GM10266 (cell line): Measurements from ENCODE around the gene CIDEB.

Experiments
- DNase-seq: peaks from one replicate; pipeline ENCODE4 v3.0.0; 2012; ENCODE audit errors: extremely low spot score
- TF ChIP-seq, protein P1 (sequence below): IDR thresholded peaks from 2 replicates; pipeline ENCODE4 v1.5.1; 2012; ENCODE audit warnings: mild to moderate bottlenecking, low read depth; ENCODE audit not compliant: control insufficient read depth, insufficient read depth; ENCODE audit errors: missing control alignments

Gene CIDEB

DNA sequence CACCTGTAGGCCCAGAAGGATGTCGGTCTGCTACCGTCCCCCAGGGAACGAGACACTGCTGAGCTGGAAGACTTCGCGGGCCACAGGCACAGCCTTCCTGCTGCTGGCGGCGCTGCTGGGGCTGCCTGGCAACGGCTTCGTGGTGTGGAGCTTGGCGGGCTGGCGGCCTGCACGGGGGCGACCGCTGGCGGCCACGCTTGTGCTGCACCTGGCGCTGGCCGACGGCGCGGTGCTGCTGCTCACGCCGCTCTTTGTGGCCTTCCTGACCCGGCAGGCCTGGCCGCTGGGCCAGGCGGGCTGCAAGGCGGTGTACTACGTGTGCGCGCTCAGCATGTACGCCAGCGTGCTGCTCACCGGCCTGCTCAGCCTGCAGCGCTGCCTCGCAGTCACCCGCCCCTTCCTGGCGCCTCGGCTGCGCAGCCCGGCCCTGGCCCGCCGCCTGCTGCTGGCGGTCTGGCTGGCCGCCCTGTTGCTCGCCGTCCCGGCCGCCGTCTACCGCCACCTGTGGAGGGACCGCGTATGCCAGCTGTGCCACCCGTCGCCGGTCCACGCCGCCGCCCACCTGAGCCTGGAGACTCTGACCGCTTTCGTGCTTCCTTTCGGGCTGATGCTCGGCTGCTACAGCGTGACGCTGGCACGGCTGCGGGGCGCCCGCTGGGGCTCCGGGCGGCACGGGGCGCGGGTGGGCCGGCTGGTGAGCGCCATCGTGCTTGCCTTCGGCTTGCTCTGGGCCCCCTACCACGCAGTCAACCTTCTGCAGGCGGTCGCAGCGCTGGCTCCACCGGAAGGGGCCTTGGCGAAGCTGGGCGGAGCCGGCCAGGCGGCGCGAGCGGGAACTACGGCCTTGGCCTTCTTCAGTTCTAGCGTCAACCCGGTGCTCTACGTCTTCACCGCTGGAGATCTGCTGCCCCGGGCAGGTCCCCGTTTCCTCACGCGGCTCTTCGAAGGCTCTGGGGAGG is 3.1 kb upstream of the CIDEB start, which contains the start of gene LTB4R:
Gene LTB4R (plus strand): TSS at position 857 of the 959 bp plus-strand sequence. CDS start 4,150 bp downstream, outside the sequence.
- TF ChIP-seq, protein P1, sequence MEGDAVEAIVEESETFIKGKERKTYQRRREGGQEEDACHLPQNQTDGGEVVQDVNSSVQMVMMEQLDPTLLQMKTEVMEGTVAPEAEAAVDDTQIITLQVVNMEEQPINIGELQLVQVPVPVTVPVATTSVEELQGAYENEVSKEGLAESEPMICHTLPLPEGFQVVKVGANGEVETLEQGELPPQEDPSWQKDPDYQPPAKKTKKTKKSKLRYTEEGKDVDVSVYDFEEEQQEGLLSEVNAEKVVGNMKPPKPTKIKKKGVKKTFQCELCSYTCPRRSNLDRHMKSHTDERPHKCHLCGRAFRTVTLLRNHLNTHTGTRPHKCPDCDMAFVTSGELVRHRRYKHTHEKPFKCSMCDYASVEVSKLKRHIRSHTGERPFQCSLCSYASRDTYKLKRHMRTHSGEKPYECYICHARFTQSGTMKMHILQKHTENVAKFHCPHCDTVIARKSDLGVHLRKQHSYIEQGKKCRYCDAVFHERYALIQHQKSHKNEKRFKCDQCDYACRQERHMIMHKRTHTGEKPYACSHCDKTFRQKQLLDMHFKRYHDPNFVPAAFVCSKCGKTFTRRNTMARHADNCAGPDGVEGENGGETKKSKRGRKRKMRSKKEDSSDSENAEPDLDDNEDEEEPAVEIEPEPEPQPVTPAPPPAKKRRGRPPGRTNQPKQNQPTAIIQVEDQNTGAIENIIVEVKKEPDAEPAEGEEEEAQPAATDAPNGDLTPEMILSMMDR = peak; percentile 67
- peak; percentile 81 for DNase-seq

DNA sequence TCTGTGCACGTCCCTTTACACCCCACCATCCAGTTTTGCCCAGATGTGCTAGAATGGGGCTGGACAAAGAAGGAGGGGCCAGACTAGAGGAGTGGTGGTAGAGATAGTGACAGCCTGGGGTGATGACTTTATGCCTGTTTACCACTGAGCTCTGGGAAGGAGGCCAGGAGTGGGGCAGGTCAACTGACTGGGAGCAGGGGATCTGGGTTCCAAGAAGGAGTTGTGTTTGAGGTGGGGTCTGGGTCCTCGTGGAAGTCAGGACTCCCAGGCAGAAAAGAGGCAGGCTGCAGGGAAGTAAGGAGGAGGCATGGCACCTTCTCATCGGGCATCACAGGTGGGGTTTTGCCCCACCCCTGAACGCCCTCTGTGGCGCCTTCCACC is 2.5 kb upstream of the CIDEB start:
- no peak for DNase-seq
- TF ChIP-seq, protein P1 = no peak

DNA sequence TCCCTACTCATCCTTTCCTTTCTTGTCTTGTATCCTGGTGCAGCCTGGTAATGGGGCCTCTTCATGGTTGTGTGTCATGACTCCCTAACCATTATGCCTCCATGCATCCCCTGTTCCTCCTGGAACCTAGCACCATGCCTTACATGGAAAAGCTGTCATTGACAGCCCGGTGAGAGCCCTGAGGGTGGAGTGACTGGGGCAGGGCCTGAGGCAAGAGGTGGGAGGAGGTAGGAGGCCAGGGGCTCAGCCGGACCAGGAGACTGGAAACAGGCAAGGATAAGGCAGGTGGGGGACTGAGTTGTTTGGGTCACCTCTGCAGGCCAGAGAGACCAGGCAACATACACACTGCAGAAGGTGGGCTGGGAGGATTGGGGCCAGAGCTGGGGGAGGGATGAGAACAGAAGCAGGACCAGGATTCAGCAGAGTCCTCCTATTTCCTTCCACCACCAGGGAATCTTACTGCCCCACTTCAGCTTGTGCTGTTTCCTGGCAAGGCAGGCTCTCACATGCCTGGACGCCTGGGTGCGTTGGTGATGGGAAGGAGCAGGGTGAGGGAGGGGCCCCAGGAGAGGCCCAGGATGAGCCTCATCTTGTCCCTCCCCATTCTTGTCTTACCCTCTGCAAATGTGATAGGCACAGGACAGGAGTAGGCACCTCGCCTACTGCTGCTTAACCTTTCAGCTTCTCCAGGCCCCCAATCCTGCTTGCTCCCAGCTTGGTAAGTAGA is 1.9 kb upstream of the CIDEB start, which contains the start of gene LTB4R2:
Gene LTB4R2 (plus strand): TSS at position 603 of the 727 bp plus-strand sequence. CDS start 525 bp downstream, outside the sequence.
- no peak for DNase-seq
- TF ChIP-seq, protein P1 = no peak

DNA sequence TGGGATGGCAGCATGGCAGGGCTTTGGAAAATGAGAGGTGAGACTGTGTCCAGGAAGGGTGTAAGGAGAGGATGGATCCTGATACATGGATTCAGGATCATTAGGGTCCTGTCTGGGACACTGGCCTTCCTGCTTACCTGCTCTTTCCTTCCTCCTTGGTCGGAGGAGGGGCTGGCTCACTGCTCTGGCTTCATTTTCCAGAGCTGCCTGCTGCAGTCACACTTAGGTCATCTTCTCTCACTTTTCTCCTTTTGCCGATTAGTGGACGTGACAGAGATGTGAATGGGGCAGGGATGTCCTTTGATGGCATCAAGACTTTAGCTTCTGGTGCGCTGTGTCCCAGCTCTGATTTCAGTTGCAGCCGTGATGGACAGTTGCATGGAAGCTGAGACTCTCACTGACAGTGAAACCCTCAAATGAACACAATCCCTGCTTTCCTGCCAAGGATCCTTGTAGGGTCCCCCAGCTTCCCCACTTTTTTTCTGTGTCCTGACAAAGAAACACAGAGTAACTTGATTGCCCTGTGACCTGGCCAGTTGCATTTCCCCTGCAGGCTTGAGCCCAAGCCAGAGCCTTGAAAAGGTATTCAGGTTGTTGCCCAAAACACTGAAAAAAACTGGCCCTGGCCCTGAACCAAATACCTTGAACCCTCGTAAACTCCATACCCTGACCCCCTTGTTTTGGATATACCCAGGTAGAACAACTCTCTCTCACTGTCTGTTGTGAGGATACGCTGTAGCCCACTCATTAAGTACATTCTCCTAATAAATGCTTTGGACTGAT is 756 bp upstream of the CIDEB start:
- TF ChIP-seq, protein P1 = no peak
- no peak for DNase-seq

DNA sequence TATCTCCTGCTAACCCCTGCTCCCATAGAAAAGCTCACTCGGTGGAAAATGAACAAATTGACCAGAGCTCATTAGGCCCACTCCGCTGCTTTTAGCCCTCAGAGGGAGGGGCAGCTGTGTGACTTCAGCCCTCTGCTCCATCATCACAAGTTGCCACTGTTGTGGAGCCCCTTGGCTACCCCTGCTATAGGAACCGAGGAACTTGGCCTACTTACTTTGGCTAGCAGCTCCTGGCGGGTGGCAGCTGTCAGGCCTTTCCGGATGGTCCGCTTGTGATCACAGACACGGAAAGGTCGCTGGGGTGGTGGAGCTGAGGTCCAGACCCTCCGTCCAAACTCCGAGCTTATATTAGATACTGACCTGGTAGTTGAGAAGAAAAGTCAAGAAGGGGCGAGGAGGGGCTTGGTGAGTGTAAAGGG is 612 bp downstream of the CIDEB start:
- TF ChIP-seq, protein P1 = no peak
- no peak for DNase-seq

DNA sequence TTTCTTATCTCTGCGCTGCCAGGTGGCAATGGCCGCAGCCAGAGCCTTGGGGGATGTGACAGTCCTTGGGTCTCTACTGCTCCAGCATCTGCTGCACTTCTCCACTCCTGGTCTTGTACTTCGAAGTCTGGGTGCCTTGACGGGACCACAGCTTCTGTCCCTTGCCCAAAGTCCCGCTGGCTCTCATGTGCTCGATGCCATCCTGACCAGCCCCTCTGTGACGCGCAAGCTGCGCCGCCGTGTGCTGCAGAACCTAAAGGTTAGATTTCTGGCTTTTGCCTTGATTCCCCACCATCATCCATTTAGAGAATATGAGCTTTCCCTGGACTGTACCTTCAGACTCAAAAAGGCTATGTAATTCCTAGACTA is 3.8 kb downstream of the CIDEB start:
- TF ChIP-seq, protein P1 = no peak
- DNase-seq = no peak
